ENCODE data around the gene MICALL2. TPM values are rescaled to one million over a fixed set of nuclear protein-coding genes. Genes with fewer than 3 reads are reported as not detected.

The MICALL2 gene
- polyA plus RNA-seq, 2 of the 4 experiments (the other 2 are of a cell fraction): 6.1 to 20.6 TPM

GRCh38 chr7:1388021-1388702, 71.1 kb downstream of the MICALL2 start:
- no peak for TF ChIP-seq BHLHE40 (IDR thresholded peaks at IDR 0.05; ENCODE audit: low read depth, low read length)
- TF ChIP-seq ZFP36 (IDR thresholded peaks at IDR 0.05; ENCODE audit: borderline replicate concordance, partially characterized antibody): peak; percentile 76
- DNase-seq (ENCODE audit: low read depth in 1 of 2, low spot score in 1 of 2): no peak
- 73% methylated on average over 19 of the region's 19 CpGs for WGBS (ENCODE audit: missing lambda C conversion rate)
- ChIA-PET POLR2A (no interaction called here), CTCF (interaction anchor here (1.2 to 1.4 kb wide), 3 partner anchors 22 to 99 kb away, joined by 3 to 4 read pairs (median 4); no protein-coding TSS in a partner anchor)
- no peak for FAIRE-seq
- Histone ChIP-seq H3K4me2 (no peak overlapping the region), H3K4me3 (no peak overlapping the region), H3K4me1 (no peaks in the 10 kb centered on the region), H3K9me3 (peaks cover 7% of the 10 kb centered on the region; the same call in 1 of the 3 replicates), H3K27ac (no peak overlapping the region)
- no peak for ATAC-seq

DNA sequence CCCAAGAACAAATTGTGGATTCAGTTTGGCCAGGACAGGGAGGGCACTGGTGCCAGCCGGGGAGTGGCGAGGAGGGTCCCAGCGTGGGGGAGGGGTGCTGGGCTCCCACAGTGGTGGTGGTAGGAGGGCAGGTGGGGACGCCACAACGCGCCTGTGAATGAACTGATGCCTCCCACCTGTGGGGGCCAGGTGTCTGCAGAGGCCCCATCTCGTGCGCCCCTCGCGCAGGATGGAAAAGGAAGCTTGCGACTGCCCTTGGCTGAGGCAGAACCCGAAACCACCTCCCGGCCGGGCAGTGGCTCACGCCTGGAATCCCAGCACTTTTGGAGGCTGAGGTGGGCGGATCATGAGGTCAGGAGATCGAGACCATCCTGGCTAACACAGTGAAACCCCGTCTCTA, 72.0 kb downstream of the MICALL2 start:
- no peaks in the 10 kb centered on the region for H3K4me1 ChIP-seq
- 75% methylated on average over 18 of the region's 18 CpGs for WGBS (ENCODE audit: missing lambda C conversion rate)
- peaks cover 7% of the 10 kb centered on the region; the same call in 1 of the 3 replicates for H3K9me3 ChIP-seq
- FAIRE-seq (no peak), ATAC-seq (no peak), DNase-seq (ENCODE audit: low read depth in 1 of 2, low spot score in 1 of 2) (no peak)
- TF ChIP-seq CBX2 (IDR thresholded peaks at IDR 0.05; ENCODE audit: borderline replicate concordance, low read depth): no peak
- no peak for TF ChIP-seq HEYL (CRISPR knock-in tag; IDR thresholded peaks at IDR 0.05)
- no peak for TF ChIP-seq KDM1A (IDR thresholded peaks at IDR 0.05; ENCODE audit: low read depth)
- TF ChIP-seq ZC3H11A (IDR thresholded peaks at IDR 0.05): no peak
- TF ChIP-seq NR3C1 (IDR thresholded peaks at IDR 0.05): no peak
- no peak for TF ChIP-seq FOSL2 (IDR thresholded peaks at IDR 0.05)
- TF ChIP-seq FOSL2 (CRISPR knock-in tag; IDR thresholded peaks at IDR 0.05): no peak
- TF ChIP-seq HOXA7 (CRISPR knock-in tag; IDR thresholded peaks at IDR 0.05): no peak
- TF ChIP-seq CBX8 (IDR thresholded peaks at IDR 0.05): no peak
- no peak for TF ChIP-seq EP300 (IDR thresholded peaks at IDR 0.05)
- TF ChIP-seq MAX (IDR thresholded peaks at IDR 0.05): no peak
- TF ChIP-seq POLR2AphosphoS2 (conservative IDR thresholded peaks at IDR 0.05; ENCODE audit: low read length): no peak
- no peak for TF ChIP-seq MYC (IDR thresholded peaks at IDR 0.05; ENCODE audit: borderline replicate concordance, low read length)
- no peak for TF ChIP-seq BHLHE40 (IDR thresholded peaks at IDR 0.05; ENCODE audit: low read depth, low read length)
- no peak for TF ChIP-seq ZFP36 (IDR thresholded peaks at IDR 0.05; ENCODE audit: borderline replicate concordance, partially characterized antibody)
- TF ChIP-seq, protein P1, sequence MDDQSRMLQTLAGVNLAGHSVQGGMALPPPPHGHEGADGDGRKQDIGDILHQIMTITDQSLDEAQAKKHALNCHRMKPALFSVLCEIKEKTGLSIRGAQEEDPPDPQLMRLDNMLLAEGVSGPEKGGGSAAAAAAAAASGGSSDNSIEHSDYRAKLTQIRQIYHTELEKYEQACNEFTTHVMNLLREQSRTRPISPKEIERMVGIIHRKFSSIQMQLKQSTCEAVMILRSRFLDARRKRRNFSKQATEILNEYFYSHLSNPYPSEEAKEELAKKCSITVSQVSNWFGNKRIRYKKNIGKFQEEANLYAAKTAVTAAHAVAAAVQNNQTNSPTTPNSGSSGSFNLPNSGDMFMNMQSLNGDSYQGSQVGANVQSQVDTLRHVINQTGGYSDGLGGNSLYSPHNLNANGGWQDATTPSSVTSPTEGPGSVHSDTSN (IDR thresholded peaks at IDR 0.05): no peak
- TF ChIP-seq SMC3 (IDR thresholded peaks at IDR 0.05): no peak
- H3K4me3 ChIP-seq: no peak overlapping the region
- H3K4me2 ChIP-seq: no peak overlapping the region
- CTCF ChIA-PET: interaction anchor here (1.2 to 1.3 kb wide), 2 partner anchors 98 to 124 kb away, joined by 3 to 4 read pairs; no protein-coding TSS in a partner anchor
- H3K27ac ChIP-seq: no peak overlapping the region
- POLR2A ChIA-PET: no interaction called here

DNA sequence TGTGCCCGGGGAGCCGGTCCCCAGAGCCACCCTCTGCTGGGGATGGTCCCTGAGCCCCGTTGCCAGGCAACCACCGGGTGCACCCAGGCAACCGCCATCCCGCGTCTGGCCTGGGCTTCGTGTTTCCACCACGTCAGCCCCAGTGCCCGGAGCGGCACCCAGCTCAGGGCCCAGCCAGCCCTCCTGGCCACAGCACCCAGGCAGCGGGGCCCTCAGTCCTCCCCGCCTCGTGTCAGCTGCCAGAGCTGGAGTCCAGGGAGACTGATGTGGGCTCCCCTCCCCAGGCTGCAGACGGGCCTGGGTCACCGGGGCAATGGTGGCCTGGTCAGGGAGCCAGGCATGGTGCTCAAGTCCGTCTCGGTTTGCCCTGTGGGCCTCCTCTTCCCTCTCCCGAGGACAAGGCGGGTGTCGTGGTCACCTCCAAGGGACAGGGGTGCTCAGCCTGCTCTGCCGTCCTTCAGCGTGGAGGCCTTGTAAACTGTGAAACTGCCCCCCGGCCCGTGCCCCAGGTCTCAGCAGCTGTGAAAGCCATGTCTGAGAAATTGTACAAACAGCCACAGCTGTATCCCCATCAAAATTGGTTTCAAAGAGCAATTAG, 72.5 kb downstream of the MICALL2 start:
- no peak for DNase-seq (ENCODE audit: low read depth in 1 of 2, low spot score in 1 of 2)
- POLR2A ChIA-PET: no interaction called here
- Histone ChIP-seq H3K4me2 (no peak overlapping the region), H3K27ac (no peak overlapping the region), H3K9me3 (peaks cover 7% of the 10 kb centered on the region; the same call in 1 of the 3 replicates), H3K4me1 (no peaks in the 10 kb centered on the region), H3K4me3 (no peak overlapping the region)
- 48% methylated on average over 15 of the region's 25 CpGs for WGBS (ENCODE audit: missing lambda C conversion rate)
- no peak for TF ChIP-seq HDAC2 (IDR thresholded peaks at IDR 0.05)
- TF ChIP-seq, protein P2, sequence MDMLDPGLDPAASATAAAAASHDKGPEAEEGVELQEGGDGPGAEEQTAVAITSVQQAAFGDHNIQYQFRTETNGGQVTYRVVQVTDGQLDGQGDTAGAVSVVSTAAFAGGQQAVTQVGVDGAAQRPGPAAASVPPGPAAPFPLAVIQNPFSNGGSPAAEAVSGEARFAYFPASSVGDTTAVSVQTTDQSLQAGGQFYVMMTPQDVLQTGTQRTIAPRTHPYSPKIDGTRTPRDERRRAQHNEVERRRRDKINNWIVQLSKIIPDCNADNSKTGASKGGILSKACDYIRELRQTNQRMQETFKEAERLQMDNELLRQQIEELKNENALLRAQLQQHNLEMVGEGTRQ (IDR thresholded peaks at IDR 0.05): no peak
- no peak for TF ChIP-seq KDM5A (IDR thresholded peaks at IDR 0.05)
- no peak for TF ChIP-seq ZSCAN20 (CRISPR knock-in tag; IDR thresholded peaks at IDR 0.05)
- TF ChIP-seq POLR2A (IDR thresholded peaks at IDR 0.05; ENCODE audit: low read length): no peak
- TF ChIP-seq FOSL2 (IDR thresholded peaks at IDR 0.05): no peak
- no peak for TF ChIP-seq FOSL2 (CRISPR knock-in tag; IDR thresholded peaks at IDR 0.05)
- TF ChIP-seq ZFP36 (IDR thresholded peaks at IDR 0.05; ENCODE audit: borderline replicate concordance, partially characterized antibody): no peak
- no peak for TF ChIP-seq CHD4 (IDR thresholded peaks at IDR 0.05; ENCODE audit: borderline replicate concordance)
- TF ChIP-seq EHMT2 (IDR thresholded peaks at IDR 0.05; ENCODE audit: low read depth): no peak
- TF ChIP-seq REST (IDR thresholded peaks at IDR 0.05): no peak
- CTCF ChIA-PET: interaction anchor here (1.2 kb wide), 1 partner anchor 124 kb away, joined by 4 read pairs; no protein-coding TSS in a partner anchor
- no peak for FAIRE-seq
- ATAC-seq: peak; percentile 8 to 52; a peak in 3 of 6 replicates

Measured in A549 (cell line).